GM10266 (cell line): ENCODE data around the gene TMED6.

Experiments used
- DNase-seq: peaks from one replicate; pipeline ENCODE4 v3.0.0; 2012; ENCODE audit errors: extremely low spot score
- CTCF ChIP-seq: IDR thresholded peaks from 2 replicates; pipeline ENCODE4 v1.5.1; 2012; ENCODE audit warnings: mild to moderate bottlenecking, low read depth; ENCODE audit not compliant: control insufficient read depth, insufficient read depth; ENCODE audit errors: missing control alignments

TMED6 gene

GRCh38 chr16:69340095-69340644, 11.4 kb downstream of the TMED6 start:
- no peak for TF ChIP-seq CTCF
- no peak for DNase-seq

- peak; percentile 96 for DNase-seq
- TF ChIP-seq CTCF = peak; percentile 90
Observed at GRCh38 chr16:69339289-69340094, 12.1 kb downstream of the TMED6 start, which contains the start of the genes COG8 and NIP7. TSS of gene COG8 (minus strand) at chr16:69339564. CDS start at chr16:69339552, 12 bp downstream. TSS of gene NIP7 (plus strand) at chr16:69339772. CDS start at chr16:69339830, 58 bp downstream.

- no peak for TF ChIP-seq CTCF
- DNase-seq = no peak
Observed at GRCh38 chr16:69338557-69339288, 12.9 kb downstream of the TMED6 start.

GRCh38 chr16:69334696-69335095, 16.9 kb downstream of the TMED6 start:
- no peak for TF ChIP-seq CTCF
- no peak for DNase-seq

GRCh38 chr16:69330286-69331109, 21.1 kb downstream of the TMED6 start, which contains the start of gene PDF:
TSS of gene PDF (minus strand) at chr16:69330588. CDS start at chr16:69330570, 18 bp downstream.
- peak; percentile 96 for DNase-seq
- peak; percentile 9 for TF ChIP-seq CTCF

GRCh38 chr16:69329369-69330285, 22.0 kb downstream of the TMED6 start:
- TF ChIP-seq CTCF = no peak
- peak; percentile 64 for DNase-seq
